K562 treated with DMSO at 1 percent for 48 hours (cell line): ENCODE results near the gene NCL. TPM values are rescaled to one million over a fixed set of nuclear protein-coding genes. Genes with fewer than 3 reads are reported as not detected.

Source experiments
- total RNA-seq: library from RNA; unstranded; fragments of 300-600 nt; gene quantifications from 2 replicates; pipeline ENCODE4 v1.2.3, GENCODE V29; 2022; ENCODE audit warnings: low replicate concordance; ENCODE audit errors: extremely low read depth

Gene NCL, protein sequence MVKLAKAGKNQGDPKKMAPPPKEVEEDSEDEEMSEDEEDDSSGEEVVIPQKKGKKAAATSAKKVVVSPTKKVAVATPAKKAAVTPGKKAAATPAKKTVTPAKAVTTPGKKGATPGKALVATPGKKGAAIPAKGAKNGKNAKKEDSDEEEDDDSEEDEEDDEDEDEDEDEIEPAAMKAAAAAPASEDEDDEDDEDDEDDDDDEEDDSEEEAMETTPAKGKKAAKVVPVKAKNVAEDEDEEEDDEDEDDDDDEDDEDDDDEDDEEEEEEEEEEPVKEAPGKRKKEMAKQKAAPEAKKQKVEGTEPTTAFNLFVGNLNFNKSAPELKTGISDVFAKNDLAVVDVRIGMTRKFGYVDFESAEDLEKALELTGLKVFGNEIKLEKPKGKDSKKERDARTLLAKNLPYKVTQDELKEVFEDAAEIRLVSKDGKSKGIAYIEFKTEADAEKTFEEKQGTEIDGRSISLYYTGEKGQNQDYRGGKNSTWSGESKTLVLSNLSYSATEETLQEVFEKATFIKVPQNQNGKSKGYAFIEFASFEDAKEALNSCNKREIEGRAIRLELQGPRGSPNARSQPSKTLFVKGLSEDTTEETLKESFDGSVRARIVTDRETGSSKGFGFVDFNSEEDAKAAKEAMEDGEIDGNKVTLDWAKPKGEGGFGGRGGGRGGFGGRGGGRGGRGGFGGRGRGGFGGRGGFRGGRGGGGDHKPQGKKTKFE
- not detected in 2 replicates for total RNA-seq

GRCh38 chr2:231463698-231464575 is at the start of gene NCL:
Gene NCL (minus strand): TSS chr2:231464484. CDS start chr2:231464353, 131 bp downstream.

Other genes with a start within 250 kb of the NCL start
- gene B3GNT7, start 68.8 kb downstream of the NCL start, total RNA-seq = not detected in 2 replicates
- gene NMUR1, start 66.0 kb upstream of the NCL start, total RNA-seq = not detected in 2 replicates
- not detected in 2 replicates for gene TEX44, start 128.4 kb upstream of the NCL start, total RNA-seq
- 895 TPM in 1 of 2 replicates, not detected in the other for gene PTMA, start 244.0 kb upstream of the NCL start, total RNA-seq